ENCODE measurements around the gene APELA.
"Not testable (repeated sequence)": the region's sequence is repeated elsewhere in the genome, so short reads cannot be mapped to it uniquely, and the experiment has no call there.

APELA gene

DNA sequence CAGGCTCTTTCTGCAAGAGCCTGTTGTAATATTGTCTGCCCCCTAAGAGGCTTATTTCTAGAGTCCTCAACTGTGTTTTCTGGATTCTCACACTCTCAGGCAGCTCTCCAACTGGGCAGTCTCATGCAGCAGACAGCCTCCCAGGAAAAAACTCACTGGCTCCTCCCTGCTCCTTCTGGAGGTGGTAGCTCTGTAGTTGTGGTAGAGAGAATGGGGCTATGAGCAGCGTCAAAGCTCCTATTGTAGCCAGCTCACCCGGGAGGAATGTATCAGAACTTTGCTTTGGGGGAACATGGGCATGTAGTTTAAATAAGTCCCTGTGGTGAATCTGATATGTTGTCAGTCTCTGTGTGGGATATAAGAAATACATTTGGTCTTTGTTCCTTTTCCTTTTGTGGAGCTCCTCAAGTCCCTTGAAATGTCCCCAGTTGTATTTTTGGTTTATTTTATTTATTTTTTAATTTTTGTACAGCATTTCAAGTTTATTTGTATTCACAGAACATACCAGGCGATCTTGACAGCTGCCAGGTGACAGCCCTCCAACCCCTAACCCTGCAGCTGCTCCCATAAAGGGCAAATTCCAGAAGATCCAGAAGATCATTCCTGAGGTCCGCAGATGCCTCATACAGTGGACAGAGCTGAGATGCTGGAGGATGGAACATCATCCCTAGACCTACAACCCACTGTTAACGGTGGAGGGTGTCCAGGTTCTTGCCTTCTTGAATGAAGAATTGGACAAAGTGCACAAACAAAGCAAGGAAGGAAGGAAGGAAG lies 54.8 kb downstream of the APELA start:
- no peaks in the 10 kb centered on the region for H3K36me3 ChIP-seq (ENCODE audit: control insufficient read depth, insufficient read depth, low read length)
- H3K9ac ChIP-seq (ENCODE audit: low read length), result no peak overlapping the region
- H3K27ac ChIP-seq (ENCODE audit: low read depth, low read length), result no peak overlapping the region
- H3K4me3 ChIP-seq (ENCODE audit: low read length), result no peak overlapping the region
- no peaks in the 10 kb centered on the region for H3K4me1 ChIP-seq (ENCODE audit: control insufficient read depth, insufficient read depth, low read length)
- no peaks in the 10 kb centered on the region for H3K27me3 ChIP-seq (ENCODE audit: control insufficient read depth, insufficient read depth, low read length)

DNA sequence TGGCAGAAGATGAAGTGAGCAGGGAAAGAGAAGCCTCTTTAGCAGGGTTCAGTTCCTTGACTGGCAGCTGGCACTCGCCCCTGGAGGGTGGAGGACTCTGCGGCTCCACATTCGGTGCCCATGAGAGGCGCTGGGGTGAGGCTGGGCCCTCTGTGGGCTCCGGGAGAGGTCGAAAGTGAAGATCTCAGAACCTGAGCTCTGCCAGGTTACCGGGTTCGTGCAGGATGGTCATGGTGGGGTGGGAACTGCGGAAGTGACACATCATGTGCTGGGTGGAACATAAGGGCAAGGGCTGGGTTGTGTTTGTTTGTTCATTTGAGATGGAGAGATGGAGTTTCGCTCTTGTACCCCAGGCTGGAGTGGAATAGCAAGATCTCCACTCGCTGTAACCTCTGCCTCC lies 56.3 kb downstream of the APELA start:
- Histone ChIP-seq H3K4me3 (ENCODE audit: low read length) (no peak overlapping the region), H3K27me3 (ENCODE audit: control insufficient read depth, insufficient read depth, low read length) (no peaks in the 10 kb centered on the region), H3K27ac (ENCODE audit: low read depth, low read length) (no peak overlapping the region), H3K4me1 (ENCODE audit: control insufficient read depth, insufficient read depth, low read length) (no peaks in the 10 kb centered on the region), H3K9ac (ENCODE audit: low read length) (no peak overlapping the region), H3K36me3 (ENCODE audit: control insufficient read depth, insufficient read depth, low read length) (no peaks in the 10 kb centered on the region)

DNA sequence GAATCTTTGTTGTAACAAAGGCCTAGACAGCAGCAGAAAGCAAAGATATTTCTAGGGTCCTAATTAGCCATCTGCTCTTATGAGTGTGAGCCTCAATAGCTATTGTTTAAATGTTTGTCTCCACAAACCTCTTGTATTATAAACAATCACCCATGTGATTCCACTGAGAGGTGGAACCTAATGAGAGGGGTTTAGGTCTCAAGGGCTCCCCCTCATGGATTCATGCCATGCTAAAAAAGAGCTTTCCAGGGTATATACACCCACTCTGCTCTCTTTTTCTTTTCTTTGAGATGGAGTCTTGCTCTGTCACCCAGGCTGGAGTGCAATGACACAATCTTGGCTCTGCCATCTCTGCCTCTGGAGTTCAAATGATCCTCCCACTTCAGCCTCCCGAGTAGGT lies 58.4 kb downstream of the APELA start:
- Histone ChIP-seq H3K4me3 (ENCODE audit: low read length) (no peak overlapping the region), H3K27ac (ENCODE audit: low read depth, low read length) (no peak overlapping the region), H3K4me1 (ENCODE audit: control insufficient read depth, insufficient read depth, low read length) (no peaks in the 10 kb centered on the region), H3K36me3 (ENCODE audit: control insufficient read depth, insufficient read depth, low read length) (no peaks in the 10 kb centered on the region), H3K9ac (ENCODE audit: low read length) (no peak overlapping the region), H3K27me3 (ENCODE audit: control insufficient read depth, insufficient read depth, low read length) (no peaks in the 10 kb centered on the region)

DNA sequence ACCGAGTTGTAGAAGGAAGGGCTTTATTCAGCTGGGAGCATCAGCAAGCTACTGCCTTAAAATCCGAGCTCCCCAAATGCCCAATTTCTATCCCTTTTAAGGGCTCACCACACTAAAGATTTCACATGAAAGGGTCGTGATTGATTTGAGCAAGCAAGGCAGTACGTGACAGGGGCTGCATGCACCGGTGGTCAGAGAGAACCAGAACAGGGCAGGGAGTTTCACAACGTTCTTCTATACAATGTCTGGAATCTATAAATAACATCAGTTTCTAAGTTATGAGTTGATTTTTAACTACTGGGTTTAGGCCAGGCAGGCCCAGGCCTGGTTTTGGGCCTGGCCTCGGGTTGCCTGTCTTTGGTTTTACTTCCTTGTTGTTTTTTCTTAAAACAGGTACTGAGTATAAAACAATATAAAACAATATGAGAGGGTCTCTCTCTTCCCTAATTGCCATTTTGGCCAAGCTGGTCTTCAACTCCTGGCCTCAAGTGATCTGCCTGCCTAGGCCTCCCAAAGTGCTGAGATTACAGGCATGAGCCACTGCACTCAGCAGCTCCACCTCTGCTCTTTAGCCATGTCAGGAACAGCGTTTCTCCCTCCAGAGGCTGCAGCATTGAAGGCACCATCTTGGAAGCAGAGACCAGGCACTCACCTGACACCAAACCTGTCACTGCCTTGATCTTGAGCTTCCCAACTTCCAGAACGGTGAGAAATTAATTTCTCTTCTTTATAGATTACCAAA lies 59.1 kb downstream of the APELA start:
- H3K4me1 ChIP-seq (ENCODE audit: control insufficient read depth, insufficient read depth, low read length); H3K9ac ChIP-seq (ENCODE audit: low read length); H3K4me3 ChIP-seq (ENCODE audit: low read length); H3K27me3 ChIP-seq (ENCODE audit: control insufficient read depth, insufficient read depth, low read length); H3K36me3 ChIP-seq (ENCODE audit: control insufficient read depth, insufficient read depth, low read length); H3K27ac ChIP-seq (ENCODE audit: low read depth, low read length): not testable (repeated sequence)

DNA sequence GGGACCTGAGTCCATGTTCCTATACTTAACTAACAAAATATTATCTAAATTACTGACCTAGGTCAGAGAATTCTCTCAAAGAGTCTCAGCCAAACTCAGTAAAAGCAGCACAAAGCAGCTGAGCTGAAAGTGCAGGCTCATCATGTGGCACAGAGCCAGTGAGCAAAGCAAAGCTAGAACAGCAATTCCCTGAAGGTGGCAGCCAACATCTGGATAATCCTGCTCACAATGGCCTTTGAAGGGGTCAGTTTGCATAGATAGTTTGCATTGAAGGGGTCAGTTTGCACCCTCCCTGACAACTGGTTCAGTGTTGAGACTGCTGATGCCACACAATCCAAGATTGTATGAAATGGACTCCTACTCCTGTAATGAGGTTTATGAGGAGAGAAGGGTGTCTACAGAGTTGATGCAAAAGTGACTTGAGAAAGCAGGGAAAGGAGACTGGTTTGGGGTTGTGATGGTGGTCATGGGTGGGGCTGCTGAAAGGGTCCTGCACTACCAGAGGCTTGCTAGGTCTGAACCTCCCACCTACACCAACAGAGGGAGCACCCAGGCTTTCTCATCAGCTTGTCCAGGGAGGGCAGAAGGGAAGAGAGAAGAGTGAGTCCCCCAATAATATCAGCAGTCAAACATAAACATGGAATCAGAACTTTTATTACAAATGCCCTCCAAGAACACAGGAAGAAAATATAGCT lies 60.7 kb downstream of the APELA start:
- Histone ChIP-seq H3K27me3 (ENCODE audit: control insufficient read depth, insufficient read depth, low read length) (no peaks in the 10 kb centered on the region), H3K27ac (ENCODE audit: low read depth, low read length) (no peak overlapping the region), H3K9ac (ENCODE audit: low read length) (no peak overlapping the region), H3K4me1 (ENCODE audit: control insufficient read depth, insufficient read depth, low read length) (no peaks in the 10 kb centered on the region), H3K4me3 (ENCODE audit: low read length) (no peak overlapping the region), H3K36me3 (ENCODE audit: control insufficient read depth, insufficient read depth, low read length) (no peaks in the 10 kb centered on the region)

DNA sequence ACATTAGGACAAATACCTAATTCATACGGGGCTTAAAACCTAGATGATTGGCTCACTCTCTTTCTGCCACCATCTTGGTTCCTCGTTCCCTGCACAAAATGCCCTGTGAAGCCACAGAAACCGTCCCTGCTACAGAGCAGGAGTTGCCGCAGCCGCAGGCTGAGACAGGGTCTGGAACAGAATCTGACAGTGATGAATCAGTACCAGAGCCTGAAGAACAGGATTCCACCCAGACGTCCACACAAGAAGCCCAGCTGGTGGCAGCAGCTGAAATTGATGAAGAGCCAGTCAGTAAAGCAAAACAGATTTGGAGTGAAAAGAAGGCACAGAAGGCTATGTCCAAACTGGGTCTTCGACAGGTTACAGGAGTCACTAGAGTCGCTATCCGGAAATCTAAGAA lies 66.2 kb downstream of the APELA start:
- Histone ChIP-seq H3K9ac (ENCODE audit: low read length) (no peak overlapping the region), H3K27ac (ENCODE audit: low read depth, low read length) (no peak overlapping the region), H3K4me1 (ENCODE audit: control insufficient read depth, insufficient read depth, low read length) (no peaks in the 10 kb centered on the region), H3K4me3 (ENCODE audit: low read length) (no peak overlapping the region), H3K36me3 (ENCODE audit: control insufficient read depth, insufficient read depth, low read length) (no peaks in the 10 kb centered on the region), H3K27me3 (ENCODE audit: control insufficient read depth, insufficient read depth, low read length) (no peaks in the 10 kb centered on the region)

DNA sequence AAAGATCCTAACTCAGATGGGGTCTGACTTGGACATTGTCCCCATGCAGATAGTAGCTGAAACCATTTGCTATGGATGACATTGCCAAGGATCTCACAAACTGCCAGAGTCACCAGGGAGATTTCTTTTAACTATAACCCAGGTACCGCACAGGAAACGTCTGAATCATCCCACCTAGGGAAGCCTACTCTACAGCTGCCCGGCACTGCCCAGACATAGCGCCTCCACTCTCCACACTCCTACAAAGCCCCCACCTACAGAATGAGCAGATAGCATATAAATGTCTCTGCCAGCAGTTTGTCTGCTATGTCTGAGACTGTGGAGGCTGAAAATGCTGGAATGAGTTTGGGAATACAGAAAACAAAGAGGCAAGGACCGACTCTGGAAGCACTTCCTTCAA lies 68.2 kb downstream of the APELA start:
- Histone ChIP-seq H3K36me3 (ENCODE audit: control insufficient read depth, insufficient read depth, low read length) (no peaks in the 10 kb centered on the region), H3K27me3 (ENCODE audit: control insufficient read depth, insufficient read depth, low read length) (no peaks in the 10 kb centered on the region), H3K27ac (ENCODE audit: low read depth, low read length) (no peak overlapping the region), H3K9ac (ENCODE audit: low read length) (no peak overlapping the region), H3K4me1 (ENCODE audit: control insufficient read depth, insufficient read depth, low read length) (no peaks in the 10 kb centered on the region), H3K4me3 (ENCODE audit: low read length) (no peak overlapping the region)

DNA sequence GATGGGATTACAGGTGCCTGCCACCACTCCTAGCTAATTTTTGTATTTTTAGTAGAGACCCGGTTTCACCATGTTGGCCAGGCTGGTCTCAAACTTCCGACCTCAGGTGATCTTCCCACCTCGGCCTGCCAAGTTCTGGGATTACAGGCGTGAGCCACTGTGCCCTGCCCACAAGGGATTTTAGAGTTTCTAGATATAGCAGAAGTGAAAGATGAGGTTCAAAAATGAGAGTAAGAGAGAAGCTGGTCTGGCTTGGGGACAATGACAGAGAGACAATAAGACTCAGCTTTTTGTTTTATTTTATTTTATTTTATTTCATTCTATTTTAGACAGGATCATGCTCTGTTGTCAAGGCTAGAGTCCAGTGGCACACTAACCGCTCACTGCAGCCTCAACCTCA lies 69.8 kb downstream of the APELA start:
- no peaks in the 10 kb centered on the region for H3K4me1 ChIP-seq (ENCODE audit: control insufficient read depth, insufficient read depth, low read length)
- H3K27ac ChIP-seq (ENCODE audit: low read depth, low read length), result no peak overlapping the region
- no peak overlapping the region for H3K9ac ChIP-seq (ENCODE audit: low read length)
- H3K27me3 ChIP-seq (ENCODE audit: control insufficient read depth, insufficient read depth, low read length), result no peaks in the 10 kb centered on the region
- H3K4me3 ChIP-seq (ENCODE audit: low read length), result no peak overlapping the region
- no peaks in the 10 kb centered on the region for H3K36me3 ChIP-seq (ENCODE audit: control insufficient read depth, insufficient read depth, low read length)

Measured in rectal smooth muscle tissue (tissue), 1 donor.